ENCODE data around the gene RHBDF1.
"Not testable (repeated sequence)": the region's sequence is repeated elsewhere in the genome, so short reads cannot be mapped to it uniquely, and the experiment has no call there.

DNA sequence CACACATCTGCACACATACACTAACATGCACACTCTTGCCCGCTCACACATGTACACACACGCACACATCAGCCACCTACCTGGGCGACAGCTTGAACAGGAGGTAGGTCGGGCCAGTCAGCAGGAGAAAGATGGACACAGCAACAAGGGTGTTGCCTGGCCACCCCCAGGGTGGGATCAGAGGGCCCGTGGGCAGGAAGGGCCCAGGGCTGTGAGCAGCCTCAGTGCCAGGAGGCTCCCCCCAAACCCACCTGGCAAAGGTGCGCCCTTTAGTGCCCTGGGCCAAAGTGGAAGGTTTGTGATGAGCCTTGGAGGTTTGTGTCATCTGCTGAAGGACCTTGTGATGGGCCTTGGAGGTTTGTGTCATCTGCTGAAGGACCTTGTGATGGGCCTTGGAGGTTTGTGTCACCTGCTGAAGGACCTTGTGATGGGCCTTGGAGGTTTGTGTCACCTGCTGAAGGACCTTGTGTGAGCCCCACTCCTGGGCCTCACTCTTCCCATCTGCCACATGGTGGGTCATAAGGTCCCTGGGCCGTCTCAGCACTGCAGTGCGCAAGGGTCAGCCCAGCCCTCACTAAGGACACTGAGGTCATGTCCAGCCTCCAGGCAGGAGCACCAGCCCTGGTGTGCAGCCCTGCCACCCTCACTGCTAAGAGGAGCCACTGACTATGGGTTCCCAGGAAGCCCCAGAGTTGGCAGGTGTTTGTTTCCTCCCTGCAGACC lies 39.1 kb downstream of the RHBDF1 start:
- TF ChIP-seq RUNX3 (IDR thresholded peaks at IDR 0.05; ENCODE audit: low read length); KLF5 (IDR thresholded peaks at IDR 0.05; ENCODE audit: partially characterized antibody); JUND (IDR thresholded peaks at IDR 0.05; ENCODE audit: low read depth, low read length); EP300 (IDR thresholded peaks at IDR 0.05; ENCODE audit: borderline replicate concordance in 1 of 2, control insufficient read depth in 1 of 2, low read depth in 2 of 2, low read length in 2 of 2): not testable (repeated sequence)
- TF ChIP-seq, protein P1, sequence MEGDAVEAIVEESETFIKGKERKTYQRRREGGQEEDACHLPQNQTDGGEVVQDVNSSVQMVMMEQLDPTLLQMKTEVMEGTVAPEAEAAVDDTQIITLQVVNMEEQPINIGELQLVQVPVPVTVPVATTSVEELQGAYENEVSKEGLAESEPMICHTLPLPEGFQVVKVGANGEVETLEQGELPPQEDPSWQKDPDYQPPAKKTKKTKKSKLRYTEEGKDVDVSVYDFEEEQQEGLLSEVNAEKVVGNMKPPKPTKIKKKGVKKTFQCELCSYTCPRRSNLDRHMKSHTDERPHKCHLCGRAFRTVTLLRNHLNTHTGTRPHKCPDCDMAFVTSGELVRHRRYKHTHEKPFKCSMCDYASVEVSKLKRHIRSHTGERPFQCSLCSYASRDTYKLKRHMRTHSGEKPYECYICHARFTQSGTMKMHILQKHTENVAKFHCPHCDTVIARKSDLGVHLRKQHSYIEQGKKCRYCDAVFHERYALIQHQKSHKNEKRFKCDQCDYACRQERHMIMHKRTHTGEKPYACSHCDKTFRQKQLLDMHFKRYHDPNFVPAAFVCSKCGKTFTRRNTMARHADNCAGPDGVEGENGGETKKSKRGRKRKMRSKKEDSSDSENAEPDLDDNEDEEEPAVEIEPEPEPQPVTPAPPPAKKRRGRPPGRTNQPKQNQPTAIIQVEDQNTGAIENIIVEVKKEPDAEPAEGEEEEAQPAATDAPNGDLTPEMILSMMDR (IDR thresholded peaks at IDR 0.05 in 2 of 3, conservative IDR thresholded peaks at IDR 0.05 in 1 of 3; ENCODE audit: control insufficient read depth in 2 of 3, extremely low read depth in 1 of 3, insufficient read depth in 1 of 3, low read depth in 3 of 3, low read length in 3 of 3), result not testable (repeated sequence)
